Measurements from ENCODE around the gene TMC8.
A peak's percentile ranks its signal among the peaks of the same experiment; 100 is the strongest.

The TMC8 gene

DNA sequence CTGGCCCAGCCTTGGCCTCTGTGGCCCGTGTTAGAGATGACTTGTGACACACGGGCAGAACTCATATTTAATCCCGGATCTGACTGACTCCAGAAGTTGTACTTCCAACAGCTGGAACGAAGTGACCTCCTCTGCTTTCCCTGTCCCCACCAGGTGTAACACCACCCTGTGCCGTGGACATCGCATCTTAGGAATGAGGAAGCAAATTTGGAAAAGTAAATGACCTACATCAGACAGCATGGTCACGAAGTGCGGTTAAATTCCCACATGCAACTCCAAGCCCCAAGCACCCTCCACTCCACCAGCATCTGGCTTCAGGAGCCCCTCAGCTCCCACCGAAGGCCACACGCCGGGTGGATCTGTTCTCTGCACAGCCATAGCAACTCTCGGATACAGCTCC, 53.3 kb downstream of the TMC8 start:
- DNase-seq, result no peak

DNA sequence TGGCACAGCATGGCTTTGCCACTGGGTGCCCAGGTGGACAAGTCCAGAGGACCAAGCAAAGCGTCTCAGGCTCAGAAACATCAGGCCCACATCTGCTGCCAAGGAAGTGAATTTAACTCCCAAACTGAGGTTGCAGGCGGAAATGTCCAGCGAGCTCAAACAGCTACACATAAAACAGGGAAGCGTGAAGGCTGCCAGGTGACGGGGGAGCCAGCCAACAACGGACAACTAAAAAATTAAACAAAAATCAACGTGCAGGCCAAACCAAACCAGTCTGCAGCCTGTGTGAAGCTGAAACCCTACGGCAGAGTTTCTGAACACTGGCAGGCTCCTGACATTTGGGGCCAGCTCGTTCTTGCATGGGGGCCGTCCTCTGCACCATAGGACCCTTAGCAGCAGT, 53.8 kb downstream of the TMC8 start:
- DNase-seq, result no peak

- no peak for DNase-seq
Measured at GRCh38 chr17:78184868-78185267, 54.3 kb downstream of the TMC8 start.

- no peak for DNase-seq
Measured at GRCh38 chr17:78185981-78186691, 55.6 kb downstream of the TMC8 start.

DNA sequence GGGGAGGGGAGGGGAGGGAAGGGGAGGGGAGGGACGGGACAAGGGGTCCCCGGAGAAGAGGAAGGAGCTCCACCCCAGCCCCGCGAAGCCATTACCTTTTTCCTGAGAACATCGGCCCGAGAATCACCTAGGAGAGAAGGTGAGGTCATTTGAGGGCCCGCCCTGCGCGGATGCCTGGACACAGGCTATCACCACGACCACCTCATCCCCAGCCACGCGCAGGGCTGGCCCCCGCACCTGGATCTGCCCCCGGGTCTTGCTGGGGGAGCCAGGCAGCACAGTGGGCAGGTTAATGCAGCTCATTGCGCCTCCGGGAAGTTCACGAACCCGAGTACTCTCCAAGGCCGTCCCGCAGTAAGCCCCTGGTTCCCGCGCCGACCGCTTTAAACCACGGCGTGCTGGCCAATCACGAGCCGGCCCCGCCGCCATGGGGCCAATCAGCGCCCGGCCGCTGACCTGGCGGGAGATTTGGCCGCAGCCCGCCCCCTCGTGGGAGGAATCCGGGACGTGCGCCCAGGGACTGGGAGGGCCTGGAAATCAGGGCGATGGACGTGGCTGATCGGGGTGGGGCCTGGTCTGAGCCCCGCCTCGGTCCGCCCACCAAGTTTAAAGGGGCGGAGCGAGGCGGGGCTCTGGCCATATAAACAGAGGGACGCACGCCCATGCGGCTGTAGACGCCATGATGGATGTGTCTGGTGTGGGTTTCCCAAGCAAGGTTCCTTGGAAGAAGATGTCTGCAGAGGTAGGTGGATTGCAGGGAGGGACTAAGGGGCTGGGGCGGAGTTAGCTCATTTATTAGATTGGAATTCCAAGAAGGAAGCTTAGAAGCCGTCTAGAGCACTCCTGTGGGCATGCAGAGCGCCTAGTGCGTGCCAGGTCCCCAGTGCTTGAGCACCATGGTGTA, 56.4 kb downstream of the TMC8 start, which contains the start of the genes AFMID and TK1:
Gene AFMID, plus strand, starts transcription at position 671 of the 904 bp plus-strand sequence. Its CDS starts 9 bp downstream, at position 680.
Gene TK1, minus strand, starts transcription at position 361 of the 904 bp plus-strand sequence. Its CDS starts 58 bp downstream, at position 303.
- DNase-seq, result peak; percentile 68
